Uterus (tissue), 2 donors: ENCODE results near the gene LHPP.

Experiments used
- POLR2A ChIP-seq, 2 donors: fragments of 450-650 bp; IDR thresholded peaks; one replicate each; pipeline ENCODE4 v1.6.1; 2016; ENCODE audit warnings: antibody characterized with exemption in 2 of 2, mild to moderate bottlenecking in 1 of 2, moderate library complexity in 1 of 2
- TF ChIP-seq, protein P1 (sequence below), 4 experiments: fragments of 200-600 bp in 2 of 4; fragments of 450-650 bp in 2 of 4; sonication (generic) in 2 of 4; IDR thresholded peaks; one replicate each; pipeline ENCODE4 v1.5.1; 2016 to 2019; ENCODE audit warnings: antibody characterized with exemption in 4 of 4, mild to moderate bottlenecking in 2 of 4, moderate library complexity in 1 of 4

DNA sequence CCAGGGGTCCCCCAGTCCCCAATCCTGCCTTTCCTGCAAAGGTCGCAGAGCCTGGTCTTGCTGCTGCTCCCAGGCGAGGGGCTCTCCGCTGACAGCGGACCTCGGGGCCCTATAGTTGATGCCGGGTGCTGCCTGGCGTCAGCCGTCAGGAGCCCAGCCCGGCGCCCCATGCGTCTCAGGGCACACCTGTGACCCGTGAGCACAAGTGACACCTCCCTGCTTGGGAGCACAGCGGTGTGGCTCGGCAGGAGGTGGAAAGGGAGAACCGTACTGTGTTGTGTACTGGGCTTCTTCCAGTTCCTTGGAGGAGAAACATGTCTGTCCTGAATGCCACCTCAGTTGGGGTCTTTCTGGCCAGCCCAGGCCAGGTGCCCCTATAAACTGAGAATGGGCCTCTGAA lies 56.7 kb downstream of the LHPP start:
- TF ChIP-seq, protein P1, sequence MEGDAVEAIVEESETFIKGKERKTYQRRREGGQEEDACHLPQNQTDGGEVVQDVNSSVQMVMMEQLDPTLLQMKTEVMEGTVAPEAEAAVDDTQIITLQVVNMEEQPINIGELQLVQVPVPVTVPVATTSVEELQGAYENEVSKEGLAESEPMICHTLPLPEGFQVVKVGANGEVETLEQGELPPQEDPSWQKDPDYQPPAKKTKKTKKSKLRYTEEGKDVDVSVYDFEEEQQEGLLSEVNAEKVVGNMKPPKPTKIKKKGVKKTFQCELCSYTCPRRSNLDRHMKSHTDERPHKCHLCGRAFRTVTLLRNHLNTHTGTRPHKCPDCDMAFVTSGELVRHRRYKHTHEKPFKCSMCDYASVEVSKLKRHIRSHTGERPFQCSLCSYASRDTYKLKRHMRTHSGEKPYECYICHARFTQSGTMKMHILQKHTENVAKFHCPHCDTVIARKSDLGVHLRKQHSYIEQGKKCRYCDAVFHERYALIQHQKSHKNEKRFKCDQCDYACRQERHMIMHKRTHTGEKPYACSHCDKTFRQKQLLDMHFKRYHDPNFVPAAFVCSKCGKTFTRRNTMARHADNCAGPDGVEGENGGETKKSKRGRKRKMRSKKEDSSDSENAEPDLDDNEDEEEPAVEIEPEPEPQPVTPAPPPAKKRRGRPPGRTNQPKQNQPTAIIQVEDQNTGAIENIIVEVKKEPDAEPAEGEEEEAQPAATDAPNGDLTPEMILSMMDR (IDR thresholded peaks at IDR 0.05) = no peak
- TF ChIP-seq POLR2A (IDR thresholded peaks at IDR 0.05) = no peak
